H9 (cell line): ENCODE data around the gene DTHD1. TPM values are rescaled to one million over a fixed set of nuclear protein-coding genes. Genes with fewer than 3 reads are reported as not detected.

ENCODE experiments used
- DNase-seq: peaks from one replicate; pipeline ENCODE4 v3.0.0-alpha.2; 2017
- H2AFZ ChIP-seq: one replicate; pipeline ENCODE4 v1.6.1; 2013; ENCODE audit warnings: mild to moderate bottlenecking, low read length, control low read depth, moderate library complexity
- H2AK5ac ChIP-seq: 2 replicates; pipeline ENCODE4 v1.6.1; 2013; ENCODE audit warnings: low read length, control low read depth, mixed read lengths; ENCODE audit not compliant: insufficient read length
- H2BK120ac ChIP-seq: one replicate; pipeline ENCODE4 v1.6.1; 2013; ENCODE audit warnings: low read depth, mild to moderate bottlenecking, low read length, control low read depth, inconsistent platforms; ENCODE audit not compliant: poor library complexity, severe bottlenecking
- H2BK12ac ChIP-seq: 2 replicates; pipeline ENCODE4 v1.6.1; 2013; ENCODE audit warnings: low read length, control low read depth, mixed read lengths, low read depth; ENCODE audit not compliant: insufficient read length
- H2BK15ac ChIP-seq: 2 replicates; pipeline ENCODE4 v1.6.1; 2013; ENCODE audit warnings: low read depth, low read length, control low read depth
- H2BK20ac ChIP-seq: one replicate; pipeline ENCODE4 v1.6.1; 2013; ENCODE audit warnings: low read depth, mild to moderate bottlenecking, low read length, control low read depth, inconsistent platforms; ENCODE audit not compliant: poor library complexity, severe bottlenecking
- H2BK5ac ChIP-seq: 2 replicates; pipeline ENCODE4 v1.6.1; 2013; ENCODE audit warnings: low read length, control low read depth, mixed read lengths; ENCODE audit not compliant: insufficient read length
- H3K14ac ChIP-seq: 2 replicates; pipeline ENCODE4 v1.6.1; 2013; ENCODE audit warnings: low read length, control low read depth; ENCODE audit not compliant: insufficient read depth
- H3K18ac ChIP-seq: 2 replicates; pipeline ENCODE4 v1.6.1; 2013; ENCODE audit warnings: low read depth, mild to moderate bottlenecking, mixed read lengths, low read length, control low read depth; ENCODE audit not compliant: insufficient read length
- H3K23ac ChIP-seq: 2 replicates; pipeline ENCODE4 v1.6.1; 2013; ENCODE audit warnings: low read length, control low read depth, mixed read lengths, low read depth; ENCODE audit not compliant: insufficient read length
- H3K23me2 ChIP-seq: 2 replicates; pipeline ENCODE4 v1.6.1; 2013; ENCODE audit warnings: low read depth, mild to moderate bottlenecking, mixed read lengths, low read length, control low read depth; ENCODE audit not compliant: insufficient read length, poor library complexity, severe bottlenecking
- H3K27ac ChIP-seq: 2 replicates; pipeline ENCODE4 v1.5.1; 2013; ENCODE audit warnings: low read length, control low read depth, mixed read lengths, low read depth; ENCODE audit not compliant: insufficient read length
- H3K27me3 ChIP-seq: 2 replicates; pipeline ENCODE4 v1.6.1; 2013; ENCODE audit warnings: low read length, control low read depth, inconsistent platforms; ENCODE audit not compliant: insufficient read depth
- H3K4ac ChIP-seq: 2 replicates; pipeline ENCODE4 v1.6.1; 2013; ENCODE audit warnings: low read depth, mild to moderate bottlenecking, control low read depth, inconsistent platforms, low read length, moderate library complexity
- H3K4me1 ChIP-seq: 2 replicates; pipeline ENCODE4 v1.6.1; 2013; ENCODE audit warnings: low read length, control low read depth, inconsistent platforms; ENCODE audit not compliant: insufficient read depth
- H3K4me2 ChIP-seq: 2 replicates; pipeline ENCODE4 v1.6.1; 2013; ENCODE audit warnings: low read length, control low read depth, mixed read lengths; ENCODE audit not compliant: insufficient read length, insufficient read depth
- H3K56ac ChIP-seq: 2 replicates; pipeline ENCODE4 v1.6.1; 2013; ENCODE audit warnings: low read depth, mild to moderate bottlenecking, mixed read lengths, low read length, control low read depth; ENCODE audit not compliant: insufficient read length
- H3K79me1 ChIP-seq: 2 replicates; pipeline ENCODE4 v1.6.1; 2013; ENCODE audit warnings: low read depth, mild to moderate bottlenecking, moderate library complexity, low read length, control low read depth, inconsistent platforms; ENCODE audit not compliant: insufficient read depth, poor library complexity, severe bottlenecking
- H3K79me2 ChIP-seq: 2 replicates; pipeline ENCODE4 v1.6.1; 2013; ENCODE audit warnings: low read length, control low read depth, inconsistent platforms; ENCODE audit not compliant: insufficient read depth
- H3K9ac ChIP-seq: 2 replicates; pipeline ENCODE4 v1.6.1; 2013; ENCODE audit warnings: low read length, control low read depth, mixed read lengths; ENCODE audit not compliant: insufficient read length; ENCODE audit errors: extremely low read depth
- H3K9me3 ChIP-seq: one replicate; pipeline ENCODE4 v1.6.1; 2013; ENCODE audit warnings: low read depth, low read length, inconsistent platforms; ENCODE audit not compliant: control insufficient read depth
- H3T11ph ChIP-seq: one replicate; pipeline ENCODE4 v1.6.1; 2013; ENCODE audit warnings: mild to moderate bottlenecking, low read length, control low read depth, inconsistent platforms
- H4K20me1 ChIP-seq: one replicate; pipeline ENCODE4 v1.6.1; 2013; ENCODE audit not compliant: control insufficient read depth, insufficient read length, insufficient read depth
- H4K5ac ChIP-seq: 2 replicates; pipeline ENCODE4 v1.6.1; 2013; ENCODE audit warnings: low read depth, mild to moderate bottlenecking, mixed read lengths, low read length, control low read depth; ENCODE audit not compliant: insufficient read length
- H4K8ac ChIP-seq: replicated peaks from 2 replicates; pipeline ENCODE4 v1.6.1; 2013; ENCODE audit warnings: low read length, control low read depth, mixed read lengths, low read depth; ENCODE audit not compliant: insufficient read length
- H4K91ac ChIP-seq: 2 replicates; pipeline ENCODE4 v1.6.1; 2013; ENCODE audit warnings: low read depth, mild to moderate bottlenecking, moderate library complexity, mixed read lengths, low read length, control low read depth; ENCODE audit not compliant: insufficient read length
- H3K27ac Mint-ChIP-seq, 3 experiments: 2 replicates in 2 of 3; 3 replicates in 1 of 3; pipeline ENCODE4 v1.8.0; 2020 to 2021; ENCODE audit warnings: mixed read lengths in 3 of 3, mild to moderate bottlenecking in 1 of 3, moderate library complexity in 1 of 3
- H3K27me3 Mint-ChIP-seq: 2 replicates; pipeline ENCODE4 v1.8.0; 2021; ENCODE audit warnings: low read depth, mild to moderate bottlenecking, moderate library complexity, mixed read lengths
- H3K36me3 Mint-ChIP-seq, 3 experiments: 2 replicates in 2 of 3; 3 replicates in 1 of 3; pipeline ENCODE4 v1.8.0; 2020 to 2021; ENCODE audit warnings: low read depth in 3 of 3, mixed read lengths in 3 of 3; ENCODE audit not compliant: insufficient read depth in 1 of 3
- H3K4me1 Mint-ChIP-seq, 2 experiments: 2 replicates each; pipeline ENCODE4 v1.8.0; 2020; ENCODE audit warnings: mixed read lengths in 2 of 2
- H3K4me3 Mint-ChIP-seq, 2 experiments: 2 replicates in 1 of 2; 3 replicates in 1 of 2; pipeline ENCODE4 v1.8.0; 2020 to 2021; ENCODE audit warnings: mild to moderate bottlenecking in 2 of 2, mixed read lengths in 2 of 2, moderate library complexity in 1 of 2
- H3K9me3 Mint-ChIP-seq, 2 experiments: 2 replicates in 1 of 2; 3 replicates in 1 of 2; pipeline ENCODE4 v1.8.0; 2020; ENCODE audit warnings: mild to moderate bottlenecking in 2 of 2, mixed read lengths in 2 of 2, moderate library complexity in 1 of 2
- WGBS: extraction: QIAGEN DNeasy Blood & Tissue Kit; methylation state at CpG from one replicate; pipeline ENCODE4 v1.1.7; 2013; ENCODE audit warnings: missing lambda C conversion rate, low lambda C conversion rate, mixed read lengths; ENCODE audit not compliant: insufficient read length; ENCODE audit errors: extremely low coverage; 5-methylcytosine and 5-hydroxymethylcytosine counted together
- total RNA-seq: library from RNA; stranded (reverse); gene quantifications from 2 replicates; pipeline ENCODE4 v1.2.1, GENCODE V29; 2021
- TF ChIP-seq, protein P1 (sequence below): fragments of 200-600 bp; sonication (generic); conservative IDR thresholded peaks from 3 replicates; pipeline ENCODE4 v1.8.0; 2021; ENCODE audit warnings: antibody characterized with exemption, mild to moderate bottlenecking

Gene DTHD1
- total RNA-seq, 1 experiment from 2014 or later = not detected

DNA sequence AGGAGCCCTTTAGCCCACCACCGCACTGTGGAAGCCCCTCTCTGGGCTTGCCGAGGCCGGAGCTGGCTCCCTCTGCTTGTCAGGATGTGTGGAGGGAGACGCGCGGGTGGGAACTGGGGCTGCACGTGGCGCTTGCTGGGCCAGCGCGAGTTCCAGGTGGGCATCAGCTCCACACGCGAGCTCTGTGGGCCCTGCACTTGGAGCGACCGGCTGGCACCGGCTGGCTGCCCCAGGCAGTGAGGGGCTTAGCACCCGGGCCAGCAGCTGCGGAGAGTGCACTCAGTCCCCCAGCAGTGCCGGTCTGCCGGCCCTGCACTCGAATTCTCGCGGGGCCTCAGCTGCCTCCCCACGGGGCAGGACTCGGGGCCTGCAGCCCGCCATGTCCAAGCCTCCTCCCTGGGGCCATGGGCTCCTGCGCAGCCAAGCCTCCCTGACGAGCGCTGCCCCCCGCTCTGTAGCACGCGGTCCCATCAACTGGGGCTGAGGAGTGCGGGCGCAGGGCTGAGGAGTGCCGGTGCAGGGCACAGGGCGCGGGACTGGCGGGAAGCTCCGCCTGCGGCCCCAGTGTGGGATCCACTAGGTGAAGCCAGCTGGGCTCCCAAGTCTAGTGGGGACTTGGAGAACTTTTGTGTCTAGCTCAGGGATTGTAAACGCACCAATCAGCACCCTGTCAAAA is 93.6 kb downstream of the DTHD1 start:
- Histone ChIP-seq H3K23me2 (no peaks in the 10 kb centered on the region), H2AFZ (no peak overlapping the region), H3K18ac (no peak overlapping the region), H3K9ac (no peak overlapping the region), H3K79me2 (no peaks in the 10 kb centered on the region), H2BK5ac (no peak overlapping the region), H3K4me1 (no peaks in the 10 kb centered on the region), H2AK5ac (no peak overlapping the region), H2BK12ac (no peak overlapping the region), H3K9me3 (no peaks in the 10 kb centered on the region), H4K5ac (no peak overlapping the region), H2BK20ac (no peak overlapping the region), H4K91ac (no peak overlapping the region), H4K20me1 (no peaks in the 10 kb centered on the region), H3T11ph (no peak overlapping the region), H3K56ac (no peak overlapping the region), H3K27me3 (no peaks in the 10 kb centered on the region), H4K8ac (no peak overlapping the region), H3K23ac (no peak overlapping the region), H3K14ac (no peak overlapping the region), H3K79me1 (no peaks in the 10 kb centered on the region), H3K4ac (no peak overlapping the region), H3K4me2 (no peak overlapping the region), H3K27ac (no peak overlapping the region), H2BK120ac (no peak overlapping the region), H2BK15ac (no peak overlapping the region)
- Mint-ChIP-seq H3K9me3 (peaks cover 36 to 40% of the 10 kb centered on the region in 2 experiments), H3K27ac (no peak overlapping the region), H3K36me3 (peaks cover 14 to 36% (median 15%) of the 10 kb centered on the region in 3 experiments), H3K4me3 (no peak overlapping the region), H3K4me1 (no peaks in the 10 kb centered on the region), H3K27me3 (peaks cover 2% of the 10 kb centered on the region; the same call in 1 of the 2 replicates)
- WGBS = no CpG with 5 or more reads among the region's 40 CpGs
- no peak for DNase-seq
- TF ChIP-seq, protein P1, sequence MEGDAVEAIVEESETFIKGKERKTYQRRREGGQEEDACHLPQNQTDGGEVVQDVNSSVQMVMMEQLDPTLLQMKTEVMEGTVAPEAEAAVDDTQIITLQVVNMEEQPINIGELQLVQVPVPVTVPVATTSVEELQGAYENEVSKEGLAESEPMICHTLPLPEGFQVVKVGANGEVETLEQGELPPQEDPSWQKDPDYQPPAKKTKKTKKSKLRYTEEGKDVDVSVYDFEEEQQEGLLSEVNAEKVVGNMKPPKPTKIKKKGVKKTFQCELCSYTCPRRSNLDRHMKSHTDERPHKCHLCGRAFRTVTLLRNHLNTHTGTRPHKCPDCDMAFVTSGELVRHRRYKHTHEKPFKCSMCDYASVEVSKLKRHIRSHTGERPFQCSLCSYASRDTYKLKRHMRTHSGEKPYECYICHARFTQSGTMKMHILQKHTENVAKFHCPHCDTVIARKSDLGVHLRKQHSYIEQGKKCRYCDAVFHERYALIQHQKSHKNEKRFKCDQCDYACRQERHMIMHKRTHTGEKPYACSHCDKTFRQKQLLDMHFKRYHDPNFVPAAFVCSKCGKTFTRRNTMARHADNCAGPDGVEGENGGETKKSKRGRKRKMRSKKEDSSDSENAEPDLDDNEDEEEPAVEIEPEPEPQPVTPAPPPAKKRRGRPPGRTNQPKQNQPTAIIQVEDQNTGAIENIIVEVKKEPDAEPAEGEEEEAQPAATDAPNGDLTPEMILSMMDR = no peak
